GM23338 (cell line): ENCODE results near the gene ST6GALNAC4. TPM values are rescaled to one million over a fixed set of nuclear protein-coding genes. Genes with fewer than 3 reads are reported as not detected.

Experiments used
- ATAC-seq: fragments of 200-7000 bp; cut with Tn5 transposase; 3 replicates; pipeline ENCODE4 v1.9.1; 2020
- DNase-seq: peaks from one replicate; pipeline ENCODE4 v3.0.0-alpha.2; 2015; ENCODE audit warnings: low spot score
- H2AFZ ChIP-seq: fragments of 200-600 bp; sonication (generic); 2 replicates; pipeline ENCODE4 v1.8.0; 2016; ENCODE audit warnings: antibody characterized with exemption, mild to moderate bottlenecking, moderate library complexity
- H3F3A ChIP-seq: fragments of 200-600 bp; sonication (generic); replicated peaks from 2 replicates; pipeline ENCODE4 v1.8.0; 2017; ENCODE audit warnings: antibody characterized with exemption, mixed run types, low read depth
- H3K27ac ChIP-seq: fragments of 200-600 bp; sonication (generic); 2 replicates; pipeline ENCODE4 v1.6.1; 2016; ENCODE audit warnings: low read depth
- H3K27me3 ChIP-seq: fragments of 200-600 bp; sonication (generic); 2 replicates; pipeline ENCODE4 v1.8.0; 2016; ENCODE audit warnings: mild to moderate bottlenecking, mixed run types, moderate library complexity; ENCODE audit not compliant: insufficient read depth
- H3K36me3 ChIP-seq: fragments of 200-600 bp; sonication (generic); 2 replicates; pipeline ENCODE4 v1.8.0; 2016; ENCODE audit warnings: mild to moderate bottlenecking; ENCODE audit not compliant: insufficient read depth
- H3K4me1 ChIP-seq: fragments of 200-600 bp; sonication (generic); 2 replicates; pipeline ENCODE4 v1.8.0; 2016; ENCODE audit warnings: mild to moderate bottlenecking, moderate library complexity; ENCODE audit not compliant: insufficient read depth
- H3K4me2 ChIP-seq: fragments of 200-600 bp; sonication (generic); 2 replicates; pipeline ENCODE4 v1.7.1; 2017; ENCODE audit warnings: mixed run types
- H3K4me3 ChIP-seq: fragments of 200-600 bp; sonication (generic); 2 replicates; pipeline ENCODE4 v1.6.1; 2016; ENCODE audit warnings: mixed run types
- H3K79me2 ChIP-seq: fragments of 200-600 bp; sonication (generic); replicated peaks from 2 replicates; pipeline ENCODE4 v1.8.0; 2017; ENCODE audit warnings: mild to moderate bottlenecking; ENCODE audit not compliant: insufficient read depth
- H3K9me2 ChIP-seq: fragments of 200-600 bp; sonication (generic); 2 replicates; pipeline ENCODE4 v1.8.0; 2017; ENCODE audit not compliant: insufficient read depth
- H4K20me1 ChIP-seq: fragments of 200-600 bp; sonication (generic); replicated peaks from 2 replicates; pipeline ENCODE4 v1.8.0; 2017; ENCODE audit warnings: mild to moderate bottlenecking; ENCODE audit not compliant: insufficient read depth
- H3K27ac Mint-ChIP-seq: 2 replicates; pipeline ENCODE4 v1.8.0; 2020; ENCODE audit warnings: inconsistent platforms, mild to moderate bottlenecking, moderate library complexity, mixed read lengths
- H3K27me3 Mint-ChIP-seq: 3 replicates; pipeline ENCODE4 v1.8.0; 2022; ENCODE audit warnings: low read depth, mild to moderate bottlenecking, moderate library complexity, mixed read lengths, inconsistent platforms; ENCODE audit not compliant: insufficient read depth, poor library complexity
- H3K36me3 Mint-ChIP-seq: 3 replicates; pipeline ENCODE4 v1.8.0; 2021; ENCODE audit warnings: low read depth, mild to moderate bottlenecking, inconsistent platforms, moderate library complexity, mixed read lengths
- H3K4me1 Mint-ChIP-seq: 3 replicates; pipeline ENCODE4 v1.8.0; 2020; ENCODE audit warnings: mild to moderate bottlenecking, inconsistent platforms, mixed read lengths
- H3K4me3 Mint-ChIP-seq: 3 replicates; pipeline ENCODE4 v1.8.0; 2021; ENCODE audit warnings: moderate library complexity, mild to moderate bottlenecking, inconsistent platforms, mixed read lengths
- H3K9me3 Mint-ChIP-seq: 3 replicates; pipeline ENCODE4 v1.8.0; 2020; ENCODE audit warnings: moderate library complexity, mild to moderate bottlenecking, inconsistent platforms, mixed read lengths
- EZH2 ChIP-seq: fragments of 200-600 bp; sonication (generic); IDR thresholded peaks from one replicate; pipeline ENCODE4 v1.8.0; 2017; ENCODE audit warnings: antibody characterized with exemption, mild to moderate bottlenecking, low read depth; ENCODE audit not compliant: unreplicated experiment
- NANOG ChIP-seq: IDR thresholded peaks from 2 replicates; pipeline ENCODE4 v1.6.1; 2016; ENCODE audit warnings: antibody characterized with exemption, borderline replicate concordance
- POLR2AphosphoS5 ChIP-seq: IDR thresholded peaks from 2 replicates; pipeline ENCODE4 v1.6.1; 2016; ENCODE audit warnings: antibody characterized with exemption, low read depth
- STAT1 ChIP-seq: IDR thresholded peaks from one replicate; pipeline ENCODE4 v1.6.1; 2016; ENCODE audit warnings: antibody characterized with exemption; ENCODE audit not compliant: unreplicated experiment
- polyA plus RNA-seq: library from polyadenylated mRNA; unstranded; fragments of >200 nt; fragmentation: Nextera tagmentation; extraction: Ambion mirVana; gene quantifications from 2 replicates; pipeline ENCODE4 v1.2.1, GENCODE V29; 2016
- total RNA-seq: library from RNA; depleted of rRNA; stranded (reverse); fragments of >200 nt; shearing (Covaris generic); gene quantifications from 2 replicates; pipeline ENCODE4 v1.2.3, GENCODE V29; 2014
- TF ChIP-seq, protein P1 (sequence below): IDR thresholded peaks from one replicate; pipeline ENCODE4 v1.6.1; 2018; ENCODE audit warnings: antibody characterized with exemption; ENCODE audit not compliant: unreplicated experiment
- TF ChIP-seq, protein P2 (sequence below), 2 experiments: fragments of 200-600 bp in 1 of 2; sonication (generic) in 1 of 2; conservative IDR thresholded peaks; 2 replicates each; pipeline versions ENCODE4 v1.5.1 to v1.6.1; 2016 to 2017; ENCODE audit warnings: antibody characterized with exemption in 2 of 2, low read depth in 2 of 2, mild to moderate bottlenecking in 2 of 2, moderate library complexity in 1 of 2

Gene ST6GALNAC4
- total and polyA plus RNA-seq, 2 experiments from 2014 or later = 8.1 to 35.3 TPM

GRCh38 chr9:127919253-127919815 is 2.5 kb upstream of the ST6GALNAC4 start (continued):
- TF ChIP-seq, protein P1, sequence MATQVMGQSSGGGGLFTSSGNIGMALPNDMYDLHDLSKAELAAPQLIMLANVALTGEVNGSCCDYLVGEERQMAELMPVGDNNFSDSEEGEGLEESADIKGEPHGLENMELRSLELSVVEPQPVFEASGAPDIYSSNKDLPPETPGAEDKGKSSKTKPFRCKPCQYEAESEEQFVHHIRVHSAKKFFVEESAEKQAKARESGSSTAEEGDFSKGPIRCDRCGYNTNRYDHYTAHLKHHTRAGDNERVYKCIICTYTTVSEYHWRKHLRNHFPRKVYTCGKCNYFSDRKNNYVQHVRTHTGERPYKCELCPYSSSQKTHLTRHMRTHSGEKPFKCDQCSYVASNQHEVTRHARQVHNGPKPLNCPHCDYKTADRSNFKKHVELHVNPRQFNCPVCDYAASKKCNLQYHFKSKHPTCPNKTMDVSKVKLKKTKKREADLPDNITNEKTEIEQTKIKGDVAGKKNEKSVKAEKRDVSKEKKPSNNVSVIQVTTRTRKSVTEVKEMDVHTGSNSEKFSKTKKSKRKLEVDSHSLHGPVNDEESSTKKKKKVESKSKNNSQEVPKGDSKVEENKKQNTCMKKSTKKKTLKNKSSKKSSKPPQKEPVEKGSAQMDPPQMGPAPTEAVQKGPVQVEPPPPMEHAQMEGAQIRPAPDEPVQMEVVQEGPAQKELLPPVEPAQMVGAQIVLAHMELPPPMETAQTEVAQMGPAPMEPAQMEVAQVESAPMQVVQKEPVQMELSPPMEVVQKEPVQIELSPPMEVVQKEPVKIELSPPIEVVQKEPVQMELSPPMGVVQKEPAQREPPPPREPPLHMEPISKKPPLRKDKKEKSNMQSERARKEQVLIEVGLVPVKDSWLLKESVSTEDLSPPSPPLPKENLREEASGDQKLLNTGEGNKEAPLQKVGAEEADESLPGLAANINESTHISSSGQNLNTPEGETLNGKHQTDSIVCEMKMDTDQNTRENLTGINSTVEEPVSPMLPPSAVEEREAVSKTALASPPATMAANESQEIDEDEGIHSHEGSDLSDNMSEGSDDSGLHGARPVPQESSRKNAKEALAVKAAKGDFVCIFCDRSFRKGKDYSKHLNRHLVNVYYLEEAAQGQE = no peak
- TF ChIP-seq STAT1 (no peak), POLR2AphosphoS5 (no peak), EZH2 (no peak)

DNA sequence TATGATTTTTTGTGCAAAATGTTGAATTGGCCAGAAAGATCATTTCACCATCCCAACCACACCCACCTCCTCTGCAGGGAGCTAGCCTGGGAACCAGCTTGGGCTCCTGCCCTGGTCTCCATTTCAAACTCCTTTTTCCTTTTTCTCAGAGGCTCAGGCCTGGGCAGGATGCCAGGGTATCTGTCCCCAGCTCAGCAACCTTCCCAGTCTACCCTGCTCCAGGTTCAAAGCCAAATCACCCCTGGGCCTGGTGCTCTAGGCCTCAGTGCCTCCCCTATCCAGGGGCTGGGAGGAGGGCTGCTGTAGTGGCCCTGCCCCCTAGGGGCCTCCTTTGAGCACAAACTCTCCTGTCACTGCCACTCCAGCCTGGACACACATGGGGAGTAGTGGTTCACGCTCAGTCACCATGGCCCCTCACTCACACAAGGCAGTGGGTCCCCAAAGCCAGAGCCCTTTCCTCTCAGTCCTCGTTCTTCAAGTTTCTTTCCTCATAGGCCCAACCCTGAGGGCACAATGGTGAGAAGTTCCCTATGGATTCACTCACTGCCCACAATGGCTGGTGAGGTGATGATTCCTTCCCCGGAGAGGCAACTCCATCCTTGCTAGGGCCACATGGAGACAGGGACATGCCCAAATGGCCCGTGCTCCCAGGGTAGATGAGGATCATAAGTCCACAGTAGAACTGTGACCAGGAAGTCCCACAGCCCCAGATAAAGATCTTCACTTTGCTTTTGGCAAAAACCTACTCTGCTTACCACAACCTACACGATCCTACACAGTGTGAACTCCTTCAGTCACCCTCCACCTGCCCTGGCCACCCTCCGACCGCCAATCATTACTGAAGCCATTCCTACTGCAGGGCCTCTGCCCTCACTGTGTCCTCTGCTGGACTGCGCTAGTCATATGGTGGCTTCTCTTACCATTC is 1.6 kb upstream of the ST6GALNAC4 start:
- Mint-ChIP-seq H3K27ac (no peak overlapping the region), H3K4me3 (no peak overlapping the region), H3K9me3 (no peaks in the 10 kb centered on the region), H3K4me1 (peaks cover 19% of the 10 kb centered on the region), H3K36me3 (no peaks in the 10 kb centered on the region), H3K27me3 (peaks cover 17% of the 10 kb centered on the region)
- Histone ChIP-seq H3K4me2 (no peak overlapping the region), H3K27ac (no peak overlapping the region), H3K36me3 (no peaks in the 10 kb centered on the region), H2AFZ (no peak overlapping the region), H3K9me2 (no peaks in the 10 kb centered on the region), H3K4me3 (no peak overlapping the region), H3K27me3 (0 out of 2 replicates have a peak, but pooled peaks cover 7% of the 10 kb centered on the region), H4K20me1 (peaks cover 19% of the 10 kb centered on the region), H3F3A (peaks cover 18% of the 10 kb centered on the region; the same call in 1 of the 2 replicates), H3K4me1 (peaks cover 8% of the 10 kb centered on the region; the same call in 1 of the 2 replicates), H3K79me2 (no peaks in the 10 kb centered on the region)
- ATAC-seq (peak; percentile 38), DNase-seq (peak; percentile 68)
- TF ChIP-seq NANOG = no peak
- TF ChIP-seq, protein P2, sequence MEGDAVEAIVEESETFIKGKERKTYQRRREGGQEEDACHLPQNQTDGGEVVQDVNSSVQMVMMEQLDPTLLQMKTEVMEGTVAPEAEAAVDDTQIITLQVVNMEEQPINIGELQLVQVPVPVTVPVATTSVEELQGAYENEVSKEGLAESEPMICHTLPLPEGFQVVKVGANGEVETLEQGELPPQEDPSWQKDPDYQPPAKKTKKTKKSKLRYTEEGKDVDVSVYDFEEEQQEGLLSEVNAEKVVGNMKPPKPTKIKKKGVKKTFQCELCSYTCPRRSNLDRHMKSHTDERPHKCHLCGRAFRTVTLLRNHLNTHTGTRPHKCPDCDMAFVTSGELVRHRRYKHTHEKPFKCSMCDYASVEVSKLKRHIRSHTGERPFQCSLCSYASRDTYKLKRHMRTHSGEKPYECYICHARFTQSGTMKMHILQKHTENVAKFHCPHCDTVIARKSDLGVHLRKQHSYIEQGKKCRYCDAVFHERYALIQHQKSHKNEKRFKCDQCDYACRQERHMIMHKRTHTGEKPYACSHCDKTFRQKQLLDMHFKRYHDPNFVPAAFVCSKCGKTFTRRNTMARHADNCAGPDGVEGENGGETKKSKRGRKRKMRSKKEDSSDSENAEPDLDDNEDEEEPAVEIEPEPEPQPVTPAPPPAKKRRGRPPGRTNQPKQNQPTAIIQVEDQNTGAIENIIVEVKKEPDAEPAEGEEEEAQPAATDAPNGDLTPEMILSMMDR (conservative IDR thresholded peaks at IDR 0.05; ENCODE audit: low read depth in 2 of 2) = peak; percentile 40 to 66; a peak in 3 of 4 replicates
